Inflammatory macrophage (primary cell): ENCODE data around the gene INPP4B.
"Not testable (repeated sequence)": the region's sequence is repeated elsewhere in the genome, so short reads cannot be mapped to it uniquely, and the experiment has no call there.

Experiments used
- DNase-seq, 2 donors: peaks; one replicate each; pipeline ENCODE4 v3.0.0-alpha.2; 2020 to 2022

Gene INPP4B

DNA sequence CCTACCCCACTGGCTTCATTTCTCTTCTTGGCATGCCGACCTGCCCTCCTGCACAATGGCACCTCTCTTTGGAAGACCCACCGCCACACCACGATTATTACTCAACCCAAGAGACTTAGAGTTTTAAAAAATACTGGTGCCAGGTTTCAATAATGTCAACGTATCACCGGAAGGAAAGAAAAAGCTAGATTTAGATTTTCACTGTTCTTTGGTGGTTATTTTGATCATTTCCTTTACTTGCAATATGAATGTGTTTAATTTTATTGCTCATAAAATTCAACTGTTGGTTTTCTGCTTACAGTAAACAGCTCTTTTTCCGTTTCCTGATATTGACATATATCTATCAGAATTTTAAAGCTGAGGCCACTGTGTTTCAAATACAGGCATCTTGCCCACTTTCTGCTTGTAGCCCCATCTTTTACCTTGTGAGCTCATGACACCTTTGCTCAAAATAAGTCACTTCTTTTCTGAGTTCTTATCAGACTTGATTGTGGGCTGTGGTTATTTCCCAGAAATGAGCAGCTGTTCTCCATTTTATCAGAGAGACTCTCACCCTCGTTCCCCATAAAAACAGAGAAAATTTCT is 439.1 kb downstream of the INPP4B start:
- no peak for DNase-seq

DNA sequence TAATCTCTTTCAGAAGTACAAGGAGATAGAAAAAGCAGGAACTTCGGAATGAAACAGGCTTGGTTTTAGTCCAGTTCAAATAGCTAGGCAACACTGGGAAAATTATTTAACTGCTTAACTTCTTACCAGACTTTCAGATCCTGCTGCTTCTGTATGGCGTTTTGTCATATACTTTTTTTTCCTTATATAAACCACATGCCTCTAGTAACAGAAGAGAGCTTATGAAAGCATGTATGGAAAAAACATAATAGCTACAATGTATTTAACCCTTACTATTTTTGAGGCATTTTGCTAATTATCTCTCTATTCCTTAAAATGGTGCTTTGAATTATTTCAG is 439.6 kb downstream of the INPP4B start:
- DNase-seq = no peak

DNA sequence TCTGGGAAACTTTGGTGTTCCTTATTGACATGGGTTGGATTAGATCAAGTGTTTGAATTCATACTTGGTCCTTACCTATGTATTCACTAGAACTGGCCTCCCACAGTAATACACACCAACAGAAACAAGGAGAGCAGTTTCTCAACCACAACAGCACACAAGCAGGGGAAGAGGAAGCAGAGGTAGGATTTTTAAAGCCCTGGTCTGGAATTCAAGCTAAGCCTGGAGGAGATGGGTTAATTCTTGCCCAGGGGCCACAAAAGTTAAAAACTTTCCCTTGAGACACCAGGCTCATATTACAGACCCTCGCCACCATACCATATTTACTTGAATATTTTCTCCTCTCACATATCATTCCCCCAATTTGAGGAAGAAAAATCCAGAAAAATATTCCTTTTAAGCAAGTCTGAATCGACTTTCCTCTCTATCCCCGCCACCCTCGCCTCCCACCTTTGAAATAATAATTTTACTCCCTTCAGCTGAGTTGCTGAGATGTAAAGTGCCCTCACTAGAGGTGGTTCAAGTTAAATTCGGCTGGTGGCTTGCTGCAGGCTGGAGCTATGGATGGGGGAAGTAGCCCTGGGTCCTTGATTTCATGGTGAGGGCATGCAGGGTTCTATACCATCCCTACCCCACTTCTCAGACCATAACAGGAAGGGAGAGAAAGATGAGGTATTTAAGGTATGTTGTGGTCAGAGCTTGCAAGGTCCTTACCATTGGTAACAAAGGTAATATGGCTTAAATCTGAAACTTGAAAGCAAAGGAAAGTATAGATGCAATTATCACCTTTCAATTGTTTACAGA is 440.2 kb downstream of the INPP4B start:
- no peak for DNase-seq

DNA sequence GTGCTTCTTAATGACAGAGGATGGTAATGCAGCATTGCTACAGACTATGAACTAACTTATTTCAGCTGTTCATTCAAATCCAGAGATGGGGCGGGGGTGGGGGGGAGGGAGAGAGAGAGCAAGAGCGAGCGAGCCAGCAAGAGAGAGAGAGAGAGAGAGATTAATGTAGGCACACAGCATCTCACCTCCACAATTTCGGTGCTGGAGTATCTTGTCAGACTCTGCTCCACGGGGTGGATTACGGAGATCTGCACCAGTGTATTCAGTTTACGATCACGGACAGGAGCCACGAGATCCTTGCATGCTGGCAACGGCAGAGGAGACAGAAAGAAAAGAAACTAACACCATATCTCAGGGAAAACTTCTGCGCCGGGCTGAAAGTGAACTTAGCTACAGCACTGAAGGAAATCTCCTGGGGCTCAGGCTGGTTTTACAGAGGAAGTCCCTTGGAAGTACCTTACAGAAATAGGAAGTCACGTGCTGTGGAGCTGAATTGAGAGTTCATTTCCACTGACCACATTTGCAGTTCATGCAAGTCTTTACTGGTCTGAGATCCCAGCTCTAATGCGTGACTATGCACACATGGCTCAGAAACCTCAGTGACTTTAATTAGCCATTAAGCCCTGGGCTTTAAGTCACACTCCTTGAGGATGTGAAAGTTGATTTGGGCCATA is 440.9 kb downstream of the INPP4B start:
- DNase-seq = peak; percentile 49 to 63

DNA sequence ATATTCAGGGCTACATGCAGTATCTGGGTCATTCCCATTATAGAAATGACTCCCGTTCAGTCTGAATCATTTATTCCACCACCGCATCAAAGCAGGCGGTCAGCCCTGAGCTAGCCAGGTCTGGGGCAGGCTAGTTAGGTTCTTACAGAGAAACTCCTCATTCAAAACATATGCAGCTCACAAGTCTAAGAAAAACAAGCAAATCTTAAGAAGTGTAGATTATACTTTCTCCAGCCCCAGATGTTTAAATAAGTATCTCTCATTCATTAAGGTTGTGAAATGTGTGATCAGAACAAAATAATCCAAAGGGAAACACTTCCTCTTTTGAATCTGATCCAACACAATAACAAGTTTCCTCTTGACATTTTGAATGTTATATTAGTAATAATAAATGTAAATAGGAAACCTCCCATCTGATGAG is 441.9 kb downstream of the INPP4B start:
- DNase-seq = no peak

DNA sequence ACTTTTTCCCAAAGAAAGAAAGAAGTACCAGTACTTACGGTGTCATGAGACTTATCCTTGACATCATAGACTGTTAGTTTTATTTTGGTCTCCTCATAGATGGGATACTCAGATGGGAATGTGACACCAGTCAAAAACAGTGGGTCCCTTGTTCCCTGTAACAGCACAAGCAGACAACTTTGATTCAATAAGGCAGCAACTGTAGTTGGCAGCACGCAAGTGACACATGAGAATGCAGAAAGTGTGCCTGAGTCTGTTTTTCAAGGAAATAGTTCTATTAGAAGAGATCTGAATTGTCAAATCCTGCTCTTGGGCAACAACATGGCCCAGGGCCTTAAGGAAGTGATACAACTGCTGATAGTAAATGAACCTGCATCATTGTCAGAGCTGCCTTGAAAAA is 443.2 kb downstream of the INPP4B start:
- DNase-seq = no peak

DNA sequence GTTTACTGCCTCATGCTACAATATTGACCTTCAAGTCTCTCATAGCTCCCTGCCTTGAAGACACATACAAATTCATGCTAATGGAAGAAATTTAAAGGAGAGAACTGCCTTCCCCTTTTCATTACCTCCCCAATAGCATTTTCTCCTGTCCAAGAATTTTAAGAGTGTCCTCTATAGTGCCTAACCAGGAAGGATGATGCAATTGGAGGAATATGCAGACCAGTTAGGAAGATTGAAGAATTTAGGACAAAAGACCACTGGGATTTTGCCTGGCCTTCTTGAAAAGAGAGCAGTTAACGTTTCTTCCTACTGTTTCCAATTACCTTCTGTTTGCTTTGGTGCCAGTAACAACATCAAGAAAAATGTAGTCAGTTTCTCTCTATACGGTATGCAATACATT is 443.9 kb downstream of the INPP4B start:
- no peak for DNase-seq

DNA sequence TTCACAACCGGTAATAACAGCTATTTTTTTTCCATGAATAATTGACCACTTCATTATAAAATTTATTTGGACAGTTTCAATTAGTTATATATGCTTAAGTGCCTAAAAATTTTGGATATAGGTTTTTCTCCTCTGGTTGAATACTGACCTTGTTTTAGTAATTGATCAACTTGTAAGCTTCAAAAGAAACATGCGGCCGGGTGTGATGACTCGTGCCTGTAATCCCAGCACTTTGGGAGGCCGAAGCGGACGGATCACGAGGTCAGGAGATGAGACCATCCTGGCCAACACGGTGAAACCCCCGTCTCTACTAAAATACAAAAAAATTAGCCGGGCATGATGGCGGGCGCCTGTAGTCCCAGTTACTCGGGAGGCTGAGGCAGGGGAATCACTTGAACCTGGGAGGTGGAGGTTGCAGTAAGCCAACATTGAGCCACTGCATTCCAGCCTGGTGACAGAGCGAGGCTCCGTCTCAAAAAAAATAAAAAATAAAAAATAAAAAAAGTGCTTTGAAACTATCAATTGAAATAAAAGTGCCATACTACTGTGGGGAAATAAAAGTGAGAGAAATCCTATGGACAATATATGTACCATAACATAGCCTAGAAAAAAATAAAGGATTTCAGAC is 448.6 kb downstream of the INPP4B start:
- DNase-seq = not testable (repeated sequence)

DNA sequence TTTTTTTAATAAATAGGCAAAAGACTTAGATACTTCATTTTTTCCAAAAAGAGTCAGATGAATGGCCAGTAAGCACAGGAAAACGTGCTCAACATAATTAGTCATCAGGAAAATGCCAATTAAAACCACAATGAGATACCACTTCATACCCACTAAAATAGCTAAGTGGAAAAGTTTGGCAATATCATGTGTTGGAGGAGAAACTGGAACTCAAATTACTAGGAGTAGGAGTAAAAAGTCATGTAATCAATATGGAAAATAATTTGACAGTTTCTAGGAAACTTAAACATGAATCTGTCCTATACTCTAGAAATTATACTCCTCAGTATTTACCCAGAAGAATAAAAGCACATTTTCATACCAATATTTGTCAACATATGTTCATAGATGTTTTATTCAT is 449.8 kb downstream of the INPP4B start:
- DNase-seq = no peak

DNA sequence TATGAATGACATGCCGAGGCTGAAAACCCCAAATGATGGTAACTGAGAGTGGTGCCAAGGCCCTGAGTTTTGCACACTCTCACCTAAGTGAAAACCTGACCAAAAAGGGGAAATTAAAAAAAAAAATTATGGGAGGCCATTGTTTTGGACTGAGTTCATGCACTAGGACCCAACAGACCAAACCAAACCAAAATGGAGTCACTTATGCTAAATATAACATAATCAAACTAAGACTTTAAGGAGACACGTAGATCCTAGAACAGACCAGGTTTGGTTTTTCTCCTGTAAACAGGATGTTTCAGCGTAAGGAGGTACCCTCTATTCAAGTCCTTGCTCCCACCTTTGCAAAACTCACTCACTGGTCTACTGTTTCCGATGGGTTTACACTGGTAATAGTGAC is 453.0 kb downstream of the INPP4B start:
- no peak for DNase-seq

DNA sequence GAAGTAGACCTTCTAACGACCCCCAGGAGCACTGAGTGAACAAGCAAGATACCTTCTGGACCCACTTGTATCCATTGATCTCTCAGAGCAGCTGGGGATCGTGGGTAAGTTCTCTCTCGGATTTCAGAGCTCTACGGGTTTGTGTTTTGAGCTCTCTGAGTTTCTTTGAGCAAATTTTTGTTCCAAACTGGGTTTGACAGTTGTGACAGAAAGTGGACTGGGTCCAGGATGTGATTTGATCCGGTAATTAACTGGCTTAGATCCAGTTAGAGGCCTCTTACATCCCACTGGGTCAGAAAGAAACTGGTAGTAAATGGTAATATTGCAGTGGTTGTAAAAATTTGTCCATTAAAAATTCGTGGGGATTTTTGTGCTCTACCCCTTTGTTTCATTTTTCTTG is 459.2 kb downstream of the INPP4B start:
- DNase-seq = no peak

DNA sequence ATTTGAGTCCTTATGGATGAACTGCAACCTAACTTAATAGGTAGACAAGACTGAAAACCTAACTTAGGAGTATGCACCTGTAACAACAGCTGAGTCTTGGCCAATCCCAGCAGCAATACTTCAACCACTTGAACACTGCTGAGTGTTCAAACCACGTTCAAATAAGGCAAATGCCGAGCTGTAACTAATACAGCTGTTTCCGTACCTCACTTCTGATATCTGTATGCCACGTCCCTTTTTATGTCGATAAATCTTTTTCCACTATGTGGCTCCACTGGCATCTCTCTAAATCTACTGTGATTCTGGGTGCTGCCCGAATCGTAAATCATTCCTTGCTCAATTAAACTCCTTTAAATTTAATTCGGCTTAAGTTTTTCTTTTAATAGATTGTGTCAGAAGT is 459.7 kb downstream of the INPP4B start:
- DNase-seq = no peak

DNA sequence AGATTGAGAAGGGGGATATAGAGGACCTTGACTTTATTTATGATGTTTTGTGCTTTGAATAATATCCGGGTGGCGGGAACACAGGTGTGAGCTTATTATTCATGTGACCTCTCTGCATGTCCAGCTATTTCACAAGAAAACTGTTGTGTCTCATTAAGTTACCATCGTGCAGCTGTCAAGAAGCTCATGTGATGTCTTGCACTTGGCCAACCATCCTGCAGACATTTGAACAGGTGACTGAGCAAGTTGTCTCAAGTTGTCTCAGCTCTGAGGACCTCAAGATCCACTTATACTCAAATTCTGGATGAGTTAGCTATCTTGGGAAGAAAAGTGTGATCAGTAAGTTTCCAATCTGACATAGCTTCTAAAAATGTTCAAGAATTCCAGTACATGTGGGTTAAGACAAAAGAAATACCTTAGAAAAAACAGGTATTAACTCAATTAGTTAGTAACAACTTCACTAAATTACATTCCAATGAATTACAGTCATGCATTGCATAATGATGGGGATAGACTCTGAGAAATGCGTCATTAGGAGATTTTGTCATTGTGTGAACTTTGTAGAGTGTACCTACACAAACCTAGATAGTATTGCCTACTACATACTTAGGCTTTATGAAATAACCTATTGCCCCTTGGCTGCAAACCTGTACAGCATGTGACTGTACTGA is 462.2 kb downstream of the INPP4B start:
- DNase-seq = no peak

DNA sequence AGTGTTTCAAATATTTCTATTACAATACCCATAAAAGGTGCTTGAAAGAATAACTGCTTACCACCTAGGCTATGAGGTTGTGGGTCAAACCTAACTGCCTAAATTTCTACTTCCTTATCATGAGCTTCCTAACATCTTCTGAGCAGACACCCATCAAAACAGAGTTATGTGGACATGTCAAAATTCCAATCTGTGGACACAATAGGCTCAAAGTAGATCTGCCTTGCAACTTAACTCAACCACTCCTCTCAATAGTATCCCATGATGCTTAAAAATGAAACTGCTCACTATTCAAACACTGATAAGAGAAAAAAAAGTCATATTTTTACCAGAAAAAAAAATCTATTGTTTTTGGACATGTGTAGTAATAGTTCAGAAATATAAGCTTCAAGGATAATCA is 462.7 kb downstream of the INPP4B start:
- no peak for DNase-seq

DNA sequence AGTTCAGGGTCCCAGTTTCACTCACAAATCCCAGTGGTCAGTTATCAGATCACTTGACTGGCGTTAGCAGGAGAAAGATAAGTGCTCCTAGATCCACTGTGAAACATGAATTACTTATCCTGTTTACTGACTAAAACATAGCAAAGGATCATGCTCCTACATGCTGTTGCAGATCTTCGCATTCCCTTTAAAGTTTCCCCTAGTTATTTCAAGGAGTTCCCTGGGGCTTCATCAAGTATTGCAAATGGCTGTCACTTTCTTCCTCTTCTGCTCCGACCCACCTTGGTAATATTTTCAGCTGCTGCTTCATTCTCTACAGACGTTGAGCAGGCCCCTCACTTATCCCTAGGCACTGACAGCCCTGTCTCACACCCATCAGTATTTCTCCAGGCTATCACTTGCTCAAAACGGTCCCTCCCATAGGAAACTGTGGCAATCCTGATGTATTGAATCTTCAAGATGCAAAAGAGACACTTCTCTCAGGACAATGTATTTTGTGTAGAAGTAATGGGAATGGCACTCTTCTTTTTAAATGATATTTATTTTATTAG is 466.0 kb downstream of the INPP4B start:
- DNase-seq = no peak

DNA sequence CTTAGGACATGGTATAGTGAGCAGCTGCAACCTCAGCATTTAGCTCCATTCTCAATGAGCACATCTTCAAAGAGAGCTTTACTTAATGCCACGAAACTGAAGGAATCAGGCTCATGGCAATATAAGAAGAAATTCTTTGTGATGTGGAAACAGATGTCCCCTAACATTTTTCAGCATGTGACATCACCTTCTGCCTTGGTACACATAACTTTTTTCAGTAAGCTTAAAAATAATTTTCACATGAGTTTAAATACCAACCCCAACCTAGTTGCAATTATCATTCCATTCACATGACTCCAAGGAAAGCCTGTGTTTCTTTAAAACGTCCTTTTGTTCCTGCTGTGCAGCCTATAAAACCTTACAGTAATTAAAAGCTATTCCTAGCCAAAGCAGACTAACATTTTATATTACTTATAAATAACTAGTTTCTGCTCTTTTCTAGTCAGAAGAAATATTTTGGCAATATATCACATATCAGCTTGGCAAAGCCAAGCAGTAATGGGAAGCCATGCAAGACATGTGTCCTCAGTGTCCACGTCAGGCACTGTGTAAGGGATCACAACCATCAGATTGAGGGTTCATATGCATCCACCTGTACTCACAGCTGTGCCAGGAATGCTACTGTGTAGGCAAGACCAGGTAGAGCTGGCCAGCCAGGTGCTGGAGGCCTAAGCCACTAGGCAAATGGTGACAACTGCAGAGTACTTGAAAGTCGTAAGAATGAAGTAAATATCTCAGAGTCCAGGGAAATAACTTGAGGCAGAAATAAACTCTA is 466.6 kb downstream of the INPP4B start:
- DNase-seq = no peak

DNA sequence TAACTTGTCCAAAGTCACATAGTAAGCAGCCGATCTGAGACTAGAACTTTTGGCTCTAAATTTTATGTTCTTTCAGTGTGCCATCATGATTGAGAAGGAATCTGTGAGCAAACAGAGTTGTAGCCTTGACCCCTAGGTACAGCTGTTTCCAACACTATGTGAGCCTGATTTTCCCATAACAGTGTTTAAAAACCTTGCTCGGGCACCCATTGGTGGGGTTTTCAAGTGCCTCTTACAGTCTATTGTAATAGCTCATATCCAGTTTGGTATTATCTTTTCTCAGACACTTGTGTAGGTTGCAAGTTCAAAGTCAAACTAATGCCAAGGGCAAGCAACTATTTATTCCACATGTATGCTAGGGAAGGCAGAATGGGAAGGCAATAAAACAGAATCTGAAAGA is 467.9 kb downstream of the INPP4B start:
- DNase-seq = no peak

DNA sequence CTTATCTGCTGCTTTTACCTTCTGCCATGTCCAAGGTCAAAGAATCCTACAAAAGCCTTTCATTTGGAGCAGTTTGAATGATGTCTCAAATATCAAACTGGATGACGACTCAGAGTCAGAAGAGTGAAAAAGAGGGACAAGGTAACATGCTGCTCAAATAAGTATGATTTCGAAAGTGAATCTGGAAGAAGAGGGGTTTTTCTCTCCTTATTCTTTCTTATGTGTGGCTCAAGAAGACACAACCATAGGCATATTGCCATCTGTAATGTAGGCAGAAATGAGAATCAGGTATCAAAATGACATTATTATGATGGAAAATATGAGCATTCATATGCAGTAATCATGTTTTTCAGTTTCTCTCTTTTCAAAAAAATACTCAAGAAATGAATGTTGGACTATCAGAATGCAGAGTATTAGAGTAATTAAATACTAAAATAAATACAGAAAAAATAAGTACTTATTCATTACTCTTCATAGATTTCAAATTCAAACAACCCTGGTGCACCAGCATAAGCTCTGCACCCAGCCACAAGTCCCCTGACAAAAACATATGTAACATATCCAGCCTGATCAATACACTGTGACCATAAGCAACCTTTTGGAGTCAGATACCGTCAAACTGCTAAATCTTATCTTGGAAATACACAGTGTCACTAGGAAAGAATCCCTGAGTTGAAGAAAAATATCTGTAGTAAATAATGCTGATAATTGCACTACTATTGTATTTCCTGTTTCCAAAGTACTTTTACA is 468.6 kb downstream of the INPP4B start:
- no peak for DNase-seq

DNA sequence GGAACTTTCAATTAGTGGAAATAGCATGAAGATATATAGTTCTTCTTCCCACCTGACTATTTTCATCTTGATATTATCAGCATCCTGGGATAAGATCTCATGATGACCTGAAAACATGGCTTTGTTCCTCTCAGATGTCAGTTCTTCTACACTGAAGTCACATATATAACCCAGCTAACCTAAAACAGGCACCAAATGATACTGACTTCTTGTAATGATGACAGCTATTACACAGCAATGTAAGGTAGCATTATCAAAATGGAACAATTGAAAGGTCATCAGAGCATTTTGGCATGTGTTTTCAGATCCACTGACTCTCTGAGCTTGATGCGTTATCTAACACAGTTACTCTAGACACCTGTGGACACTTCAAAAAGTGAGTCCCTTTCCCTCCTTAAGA is 469.9 kb downstream of the INPP4B start:
- DNase-seq = no peak

DNA sequence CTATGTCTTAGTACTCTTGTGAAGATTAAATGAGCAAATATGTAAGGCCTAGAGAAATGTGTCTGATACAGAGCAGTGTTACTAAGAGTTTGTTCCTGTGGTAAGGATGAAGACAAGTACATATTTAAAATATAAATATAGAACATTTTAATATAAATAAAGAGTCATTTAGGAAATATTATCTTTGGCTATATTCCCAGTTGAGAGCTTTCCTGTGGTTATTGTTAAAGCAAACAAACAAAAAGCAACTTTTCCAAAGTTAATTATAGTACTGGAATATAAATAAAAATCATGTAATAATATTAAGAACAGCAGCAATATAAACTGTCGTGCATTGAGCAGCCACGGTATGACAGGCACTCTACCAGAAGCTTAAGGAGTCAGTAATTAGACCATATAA is 472.5 kb downstream of the INPP4B start:
- DNase-seq = no peak
